HG03558 (cell line): ENCODE data around the gene AGXT.

Experiments
- ATAC-seq: cut with Tn5 transposase; IDR thresholded peaks from one replicate; pipeline ENCODE4 v1.9.1; 2021; ENCODE audit warnings: moderate number of reproducible peaks; ENCODE audit not compliant: unreplicated experiment; ENCODE audit errors: extremely low read depth

Gene AGXT

DNA sequence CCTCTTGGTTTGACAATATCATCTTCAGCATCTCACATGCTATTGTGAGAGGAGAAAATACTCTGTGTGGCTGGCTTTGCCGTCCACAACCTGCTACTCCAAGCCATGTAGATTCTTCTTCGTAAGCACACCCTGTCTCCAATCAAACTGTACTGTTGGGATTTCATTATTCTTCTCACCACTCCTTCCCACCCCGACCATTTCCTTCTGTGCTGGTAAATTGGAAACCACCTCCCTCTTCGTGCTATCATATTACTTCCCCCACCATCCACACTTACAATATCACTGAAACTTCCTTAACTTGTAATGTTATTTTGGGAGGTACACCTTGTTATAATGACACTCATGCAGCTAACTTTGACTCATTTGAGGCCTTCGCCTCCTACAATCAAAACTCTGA is 3.2 kb upstream of the AGXT start:
- no peak for ATAC-seq

DNA sequence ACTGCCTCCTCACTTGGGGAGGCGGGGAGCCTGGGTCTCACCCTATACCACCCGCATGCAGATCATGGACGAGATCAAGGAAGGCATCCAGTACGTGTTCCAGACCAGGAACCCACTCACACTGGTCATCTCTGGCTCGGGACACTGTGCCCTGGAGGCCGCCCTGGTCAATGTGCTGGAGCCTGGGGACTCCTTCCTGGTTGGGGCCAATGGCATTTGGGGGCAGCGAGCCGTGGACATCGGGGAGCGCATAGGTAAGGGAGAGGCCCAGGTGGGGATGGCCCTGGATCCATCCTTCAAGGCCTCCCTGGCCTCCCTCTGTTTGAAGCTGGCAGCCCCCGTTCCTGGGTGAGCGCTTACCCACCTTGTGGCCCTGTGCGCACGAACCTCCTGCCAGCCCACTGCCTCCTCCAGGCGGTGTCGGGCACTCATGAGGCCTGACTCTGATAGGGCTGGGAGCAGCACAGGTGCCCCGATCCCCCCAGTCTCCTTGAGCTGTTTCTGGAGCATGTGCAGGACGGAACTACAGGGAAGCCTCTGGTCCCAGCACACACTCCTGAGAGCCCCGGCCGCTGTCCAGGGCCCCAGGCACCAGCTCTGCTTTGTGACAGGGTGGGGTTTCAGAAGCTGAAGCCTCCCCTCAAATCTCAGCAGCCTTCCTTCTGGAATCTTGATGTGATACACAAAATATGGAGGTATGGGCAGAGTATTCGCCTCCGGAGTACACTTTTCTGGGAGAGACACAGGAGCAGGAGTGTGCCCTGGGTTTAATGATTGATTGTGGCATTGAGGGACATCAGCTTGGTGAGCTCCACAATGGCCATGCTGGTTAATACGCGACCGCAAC is 708 bp downstream of the AGXT start:
- no peak for ATAC-seq

DNA sequence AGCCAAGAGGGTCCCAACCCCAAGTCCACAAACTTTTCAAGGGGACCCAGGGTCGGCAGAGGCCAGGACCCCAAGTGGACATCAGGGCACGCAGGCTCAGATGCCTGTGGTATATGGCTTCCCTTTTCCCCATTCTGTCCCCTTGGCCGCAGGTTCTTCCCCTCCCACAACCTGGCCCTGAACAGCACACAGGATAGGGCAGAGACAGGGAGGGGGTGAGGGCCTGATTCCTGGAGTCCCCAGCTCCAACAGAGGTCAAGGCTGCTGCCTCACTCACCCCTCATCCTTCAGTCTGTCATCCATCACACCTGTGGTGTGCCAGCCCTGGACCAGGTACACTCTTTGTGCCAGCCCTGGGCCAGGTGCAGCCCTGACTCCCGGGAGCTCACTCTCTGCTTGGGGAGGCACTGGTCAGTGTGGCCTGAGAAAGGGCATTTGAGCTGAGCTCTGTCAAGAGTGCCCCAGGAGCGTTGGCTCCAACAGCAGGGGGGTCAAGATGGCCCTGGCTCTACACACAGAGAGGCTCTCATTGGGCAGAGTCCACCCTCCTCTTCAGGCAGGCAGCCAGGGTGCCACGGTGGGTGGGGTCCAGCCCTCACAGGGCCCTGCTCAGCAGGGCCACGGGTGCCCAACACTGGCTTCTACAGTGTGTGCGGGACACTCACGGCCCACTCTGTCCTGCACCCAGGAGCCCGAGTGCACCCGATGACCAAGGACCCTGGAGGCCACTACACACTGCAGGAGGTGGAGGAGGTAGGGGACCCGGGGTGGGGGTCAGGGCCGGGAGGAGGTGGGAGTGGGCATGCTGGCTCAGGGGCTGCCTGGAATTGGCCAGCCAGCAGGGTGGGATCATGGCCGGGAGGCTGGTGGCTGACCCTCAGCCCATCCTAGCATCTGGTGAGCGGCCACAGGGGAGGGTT is 1.6 kb downstream of the AGXT start:
- ATAC-seq, result no peak

DNA sequence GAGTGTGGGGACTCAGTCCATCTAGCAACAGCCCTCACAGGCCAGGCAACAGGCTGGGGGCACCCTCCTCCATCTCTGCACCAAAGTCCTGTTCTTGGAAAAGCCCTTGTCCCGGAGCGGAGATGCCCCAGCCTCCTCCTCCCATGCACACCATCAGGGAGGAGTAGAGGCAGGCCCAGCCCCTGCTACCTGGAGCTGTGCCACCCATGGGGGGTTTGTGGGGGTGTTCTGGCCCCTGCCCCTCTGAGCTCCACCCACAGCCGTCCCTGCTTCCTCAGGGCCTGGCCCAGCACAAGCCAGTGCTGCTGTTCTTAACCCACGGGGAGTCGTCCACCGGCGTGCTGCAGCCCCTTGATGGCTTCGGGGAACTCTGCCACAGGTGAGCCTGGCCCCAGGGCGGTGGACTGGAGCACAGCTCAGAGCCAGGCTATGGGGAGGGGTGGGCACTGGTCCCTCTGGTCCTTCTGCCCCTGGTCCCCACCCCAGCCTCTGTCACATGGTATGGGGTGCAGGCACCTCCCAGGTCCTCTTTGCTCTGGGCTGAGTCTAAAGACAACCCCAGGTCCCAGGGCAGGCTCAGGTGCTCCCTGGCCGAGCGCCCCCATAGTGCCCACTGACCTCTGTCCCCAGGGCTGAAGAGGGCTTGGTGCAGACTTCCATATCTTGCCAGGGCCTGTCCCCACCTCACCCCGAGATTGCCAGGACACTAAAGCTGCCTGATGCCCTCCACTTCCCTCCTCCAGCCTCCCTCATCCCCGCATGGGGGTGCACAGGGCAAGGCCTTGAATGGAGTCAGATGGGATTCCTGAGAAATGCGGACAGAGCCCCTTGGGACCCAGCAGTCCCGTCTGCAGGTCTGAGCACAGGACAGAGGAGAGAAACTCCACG is 2.7 kb downstream of the AGXT start:
- ATAC-seq, result no peak

GRCh38 chr2:240872317-240873097 is 3.9 kb downstream of the AGXT start:
- ATAC-seq, result no peak

- ATAC-seq, result no peak
These were observed 4.6 kb downstream of the AGXT start for GRCh38 chr2:240873098-240873788.

- no peak for ATAC-seq
These were observed 5.4 kb downstream of the AGXT start for GRCh38 chr2:240873805-240874714.

DNA sequence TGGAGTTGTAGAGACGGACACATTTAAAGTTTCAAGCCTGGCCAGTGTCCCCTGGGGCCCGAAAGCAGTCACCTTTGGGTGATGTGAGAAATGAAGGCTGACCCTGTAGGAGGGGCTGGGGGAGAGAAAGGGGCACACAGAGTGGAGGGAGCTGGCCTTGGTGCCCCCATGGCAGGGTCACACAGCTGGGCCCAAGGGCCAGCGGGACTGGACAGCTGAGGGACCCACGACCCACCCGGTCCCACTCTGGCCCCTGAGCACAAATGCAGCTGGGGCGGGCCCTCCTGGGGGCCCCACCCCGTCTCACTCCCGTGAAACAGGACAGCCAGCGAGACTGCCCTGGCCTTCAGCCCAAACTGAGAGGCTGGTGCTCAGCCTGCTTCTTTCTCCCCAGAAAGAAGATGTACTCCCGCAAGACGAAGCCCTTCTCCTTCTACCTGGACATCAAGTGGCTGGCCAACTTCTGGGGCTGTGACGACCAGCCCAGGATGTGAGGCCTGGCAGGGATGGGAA is 6.1 kb downstream of the AGXT start:
- no peak for ATAC-seq

GRCh38 chr2:240875228-240876034 is 6.8 kb downstream of the AGXT start:
- ATAC-seq, result no peak

DNA sequence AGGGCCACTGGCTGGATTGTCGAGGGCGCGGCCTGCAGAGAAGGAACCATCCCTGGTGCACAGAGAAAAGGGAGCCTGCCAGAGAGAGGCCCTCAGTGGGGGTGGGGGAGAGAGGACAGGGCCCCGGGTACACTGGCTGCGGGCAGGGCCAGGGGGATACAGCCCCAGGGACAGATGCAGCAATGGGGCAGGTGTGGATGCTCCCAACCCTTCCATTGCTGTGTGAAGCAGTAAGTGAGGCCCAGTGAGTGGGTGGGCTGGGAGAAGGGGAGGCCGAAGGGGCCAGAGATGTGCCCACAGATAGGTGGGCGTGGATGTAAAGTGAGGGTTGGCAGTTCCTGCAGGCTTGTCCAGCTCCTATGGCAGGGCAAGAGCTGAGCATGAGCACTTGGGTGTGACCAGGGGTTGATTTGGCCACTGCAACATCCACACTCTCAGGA is 7.4 kb downstream of the AGXT start:
- ATAC-seq, result no peak

GRCh38 chr2:240876475-240877251 is 8.0 kb downstream of the AGXT start:
- ATAC-seq, result no peak

GRCh38 chr2:240877460-240878340 is 9.1 kb downstream of the AGXT start:
- ATAC-seq, result no peak

GRCh38 chr2:240878341-240878936 is 9.8 kb downstream of the AGXT start:
- no peak for ATAC-seq

- ATAC-seq, result no peak
These were observed 10.5 kb downstream of the AGXT start for GRCh38 chr2:240879105-240879504.

GRCh38 chr2:240881913-240882312 is 13.3 kb downstream of the AGXT start:
- no peak for ATAC-seq
